Gastrocnemius medialis (tissue), 4 donors: ENCODE results near the gene CUL1. TPM values are rescaled to one million over a fixed set of nuclear protein-coding genes. Genes with fewer than 3 reads are reported as not detected.

Experiments used
- ATAC-seq, 2 donors: fragments of 150-250 bp; one replicate each; pipeline ENCODE4 v1.9.1; 2016
- DNase-seq, 2 donors: peaks; one replicate each; pipeline ENCODE4 v3.0.0-alpha.2; 2019
- H3K27ac ChIP-seq, 4 donors: fragments of 200-600 bp; sonication (generic); 1 replicate in 1 of 4; 2 replicates in 3 of 4; pipeline ENCODE4 v1.5.1; 2016 to 2018; ENCODE audit warnings: mild to moderate bottlenecking in 2 of 4, moderate library complexity in 1 of 4
- H3K27me3 ChIP-seq, 3 donors: fragments of 200-600 bp; sonication (generic) in 2 of 3; 1 replicate in 1 of 3; 2 replicates in 2 of 3; pipeline versions ENCODE4 v1.5.1 to v1.6.0; 2016 to 2019; ENCODE audit warnings: mild to moderate bottlenecking in 1 of 3, moderate library complexity in 1 of 3
- H3K36me3 ChIP-seq, 2 donors: fragments of 200-600 bp; sonication (generic) in 1 of 2; one replicate each; pipeline ENCODE4 v1.5.1; 2017 to 2018
- H3K4me1 ChIP-seq, 2 donors: fragments of 200-600 bp; sonication (generic) in 1 of 2; one replicate each; pipeline ENCODE4 v1.5.1; 2016 to 2017; ENCODE audit warnings: mild to moderate bottlenecking in 2 of 2
- H3K4me3 ChIP-seq, 4 donors: fragments of 200-600 bp; sonication (generic) in 3 of 4; 1 replicate in 1 of 4; 2 replicates in 3 of 4; pipeline ENCODE4 v1.5.1; 2016 to 2019; ENCODE audit warnings: mild to moderate bottlenecking in 2 of 4
- H3K9me3 ChIP-seq, 3 donors: fragments of 200-600 bp; sonication (generic) in 2 of 3; 1 replicate in 1 of 3; 2 replicates in 2 of 3; pipeline ENCODE4 v1.5.1; 2016 to 2019
- CTCF ChIP-seq, 5 experiments: fragments of 450-650 bp in 3 of 5; fragments of 200-600 bp in 2 of 5; sonication (generic) in 2 of 5; IDR thresholded peaks in 4 of 5; conservative IDR thresholded peaks in 1 of 5; 1 replicate in 4 of 5; 2 replicates in 1 of 5; pipeline ENCODE4 v1.5.1; 2016 to 2019; ENCODE audit warnings: antibody characterized with exemption in 5 of 5, mild to moderate bottlenecking in 3 of 5, moderate library complexity in 3 of 5
- POLR2A ChIP-seq, 2 donors: fragments of 450-650 bp; IDR thresholded peaks; one replicate each; pipeline ENCODE4 v1.6.1; 2017; ENCODE audit warnings: antibody characterized with exemption in 2 of 2, mild to moderate bottlenecking in 2 of 2, moderate library complexity in 2 of 2
- in situ Hi-C, 4 donors: fragments of 200-750 bp; cut with MboI; loops; one replicate each; pipeline versions ENCODE4 v1.15.0 to v1.8.0; 2017; ENCODE audit warnings: low sequenced_read_pairs in 4 of 4
- intact Hi-C: fragments of 100-400 bp; cut with DNase I; formaldehyde crosslinking; loops from one replicate; pipeline ENCODE4 v1.15.1; 2023; ENCODE audit warnings: low total_unique reads
- total RNA-seq, 4 donors: library from RNA; depleted of rRNA; stranded (reverse); fragments of >200 nt; gene quantifications; one replicate each; pipeline versions ENCODE4 v1.1.0 to v1.2.3, GENCODE V29; 2016

CUL1 gene
- total RNA-seq, 4 donors from 2014 or later: 78.7 to 101 (median 84.6) TPM

- no peak for DNase-seq
- H3K36me3 ChIP-seq: peaks cover 0 to 59% of the 10 kb centered on the region in 2 donors
- no peaks in the 10 kb centered on the region for H3K9me3 ChIP-seq
- H3K4me1 ChIP-seq: peaks cover 4 to 9% of the 10 kb centered on the region in 2 donors
- no peak for TF ChIP-seq POLR2A (IDR thresholded peaks at IDR 0.05)
- no peaks in the 10 kb centered on the region for H3K27me3 ChIP-seq
- no peak for ATAC-seq
- in situ Hi-C loops: no loop called here
- no peak overlapping the region for H3K4me3 ChIP-seq
- intact Hi-C loops: no loop called here
- no peak overlapping the region for H3K27ac ChIP-seq
Observed at GRCh38 chr7:148802101-148802493, 103.4 kb downstream of the CUL1 start.

GRCh38 chr7:148803094-148803493, 104.4 kb downstream of the CUL1 start:
- TF ChIP-seq POLR2A (IDR thresholded peaks at IDR 0.05): no peak
- no peak for TF ChIP-seq CTCF (IDR thresholded peaks at IDR 0.05 in 4 of 5, conservative IDR thresholded peaks at IDR 0.05 in 1 of 5)

GRCh38 chr7:148804343-148805235, 105.9 kb downstream of the CUL1 start:
- in situ Hi-C loops: no loop called here
- DNase-seq (no peak), ATAC-seq (no peak)
- H3K27ac ChIP-seq: no peak overlapping the region
- no peaks in the 10 kb centered on the region for H3K27me3 ChIP-seq
- TF ChIP-seq POLR2A (IDR thresholded peaks at IDR 0.05): no peak
- no peak for TF ChIP-seq CTCF (IDR thresholded peaks at IDR 0.05 in 4 of 5, conservative IDR thresholded peaks at IDR 0.05 in 1 of 5)
- no peaks in the 10 kb centered on the region for H3K9me3 ChIP-seq
- peaks cover 0 to 40% of the 10 kb centered on the region in 2 donors for H3K36me3 ChIP-seq
- intact Hi-C loops: no loop called here
- H3K4me3 ChIP-seq: no peak overlapping the region
- H3K4me1 ChIP-seq: peaks cover 4 to 9% of the 10 kb centered on the region in 2 donors

More at GRCh38 chr7:148803094-148803493, 104.4 kb downstream of the CUL1 start:
- no peaks in the 10 kb centered on the region for H3K27me3 ChIP-seq
- in situ Hi-C loops: no loop called here
- intact Hi-C loops: no loop called here
- H3K4me1 ChIP-seq: peaks cover 4 to 9% of the 10 kb centered on the region in 2 donors
- no peak for DNase-seq
- no peak overlapping the region for H3K4me3 ChIP-seq
- no peaks in the 10 kb centered on the region for H3K9me3 ChIP-seq
- peaks cover 0 to 55% of the 10 kb centered on the region in 2 donors for H3K36me3 ChIP-seq
- ATAC-seq: no peak
- no peak overlapping the region for H3K27ac ChIP-seq

- DNase-seq: no peak
- Histone ChIP-seq H3K4me1 (no peaks in the 10 kb centered on the region), H3K27ac (no peak overlapping the region), H3K9me3 (no peaks in the 10 kb centered on the region), H3K27me3 (no peaks in the 10 kb centered on the region), H3K4me3 (no peak overlapping the region), H3K36me3 (peaks cover 0 to 24% of the 10 kb centered on the region in 2 donors)
- TF ChIP-seq POLR2A (IDR thresholded peaks at IDR 0.05) (no peak), CTCF (IDR thresholded peaks at IDR 0.05 in 4 of 5, conservative IDR thresholded peaks at IDR 0.05 in 1 of 5) (no peak)
- in situ Hi-C loops: no loop called here
- no peak for ATAC-seq
- intact Hi-C loops: no loop called here
Observed at GRCh38 chr7:148806187-148806586, 107.5 kb downstream of the CUL1 start.

- no peak for TF ChIP-seq CTCF (IDR thresholded peaks at IDR 0.05 in 4 of 5, conservative IDR thresholded peaks at IDR 0.05 in 1 of 5)
- no peak for TF ChIP-seq POLR2A (IDR thresholded peaks at IDR 0.05)
- intact Hi-C loops: no loop called here
- no peak overlapping the region for H3K4me3 ChIP-seq
- no peaks in the 10 kb centered on the region for H3K4me1 ChIP-seq
- no peak overlapping the region for H3K27ac ChIP-seq
- H3K9me3 ChIP-seq: no peaks in the 10 kb centered on the region
- H3K27me3 ChIP-seq: no peaks in the 10 kb centered on the region
- ATAC-seq: no peak
- peaks cover 0 to 12% of the 10 kb centered on the region in 2 donors for H3K36me3 ChIP-seq
- in situ Hi-C loops: no loop called here
- no peak for DNase-seq
Observed at GRCh38 chr7:148807436-148807835, 108.7 kb downstream of the CUL1 start.
